Transverse colon (tissue), 4 donors: ENCODE results near the gene PTPRD. TPM values are rescaled to one million over a fixed set of nuclear protein-coding genes. Genes with fewer than 3 reads are reported as not detected.

Source experiments
- DNase-seq: peaks from one replicate; pipeline ENCODE4 v3.0.0-alpha.2; 2019
- H3K27ac ChIP-seq, 4 donors: fragments of 200-600 bp; sonication (generic); 2 replicates each; pipeline ENCODE4 v1.5.1; 2016 to 2018; ENCODE audit warnings: inconsistent platforms in 4 of 4
- H3K27me3 ChIP-seq: fragments of 200-600 bp; sonication (generic); 2 replicates; pipeline ENCODE4 v1.5.1; 2017; ENCODE audit warnings: inconsistent platforms
- H3K36me3 ChIP-seq, 4 donors: fragments of 200-600 bp; sonication (generic); 2 replicates each; pipeline ENCODE4 v1.5.1; 2017 to 2019; ENCODE audit warnings: inconsistent platforms in 4 of 4
- H3K4me1 ChIP-seq, 4 donors: fragments of 200-600 bp; sonication (generic); 2 replicates each; pipeline ENCODE4 v1.5.1; 2017 to 2020; ENCODE audit warnings: inconsistent platforms in 4 of 4
- H3K4me3 ChIP-seq, 4 donors: fragments of 200-600 bp; sonication (generic); 1 replicate in 1 of 4; 2 replicates in 3 of 4; pipeline versions ENCODE4 v1.5.1 to v1.6.1; 2017 to 2019; ENCODE audit warnings: inconsistent platforms in 4 of 4
- H3K9me3 ChIP-seq, 2 donors: fragments of 200-600 bp; sonication (generic); 2 replicates each; pipeline ENCODE4 v1.5.1; 2017 to 2019; ENCODE audit warnings: inconsistent platforms in 2 of 2
- EP300 ChIP-seq: sonication (generic); formaldehyde crosslinking; IDR thresholded peaks from one replicate; pipeline ENCODE4 v1.6.1; 2017; ENCODE audit warnings: antibody characterized with exemption, low read depth
- POLR2A ChIP-seq: fragments of 450-650 bp; IDR thresholded peaks from one replicate; pipeline ENCODE4 v1.6.1; 2016; ENCODE audit warnings: antibody characterized with exemption, mild to moderate bottlenecking, moderate library complexity
- POLR2AphosphoS5 ChIP-seq, 3 donors: sonication (generic); formaldehyde crosslinking; IDR thresholded peaks; one replicate each; pipeline ENCODE4 v1.6.1; 2016; ENCODE audit warnings: antibody characterized with exemption in 3 of 3
- WGBS, 2 donors: methylation state at CpG; one replicate each; pipeline ENCODE4 v1.1.5; 2018; ENCODE audit warnings: low coverage in 1 of 2; 5-methylcytosine and 5-hydroxymethylcytosine counted together
- in situ Hi-C, 4 donors: fragments of 200-750 bp; cut with MboI; loops; one replicate each; pipeline versions ENCODE4 v1.15.0 to v1.15.1; 2017; ENCODE audit warnings: low sequenced_read_pairs in 3 of 4, low pct_ligation_motif_present in 1 of 4, low pct_unique_long_range_greater_than_20kb in 1 of 4
- intact Hi-C: fragments of 100-400 bp; cut with DNase I; formaldehyde crosslinking; loops from one replicate; pipeline ENCODE4 v1.15.1; 2023; ENCODE audit warnings: low total_unique reads
- total RNA-seq, 4 donors: library from RNA; depleted of rRNA; stranded (reverse); fragments of >200 nt; gene quantifications; one replicate each; pipeline ENCODE4 v1.1.0, GENCODE V29; 2016
- TF ChIP-seq, protein P1 (sequence below), 5 experiments: fragments of 200-600 bp in 3 of 5; fragments of 450-650 bp in 2 of 5; sonication (generic) in 3 of 5; IDR thresholded peaks; 1 replicate in 2 of 5; 2 replicates in 3 of 5; pipeline ENCODE4 v1.5.1; 2016 to 2017; ENCODE audit warnings: antibody characterized with exemption in 5 of 5, inconsistent platforms in 3 of 5, mild to moderate bottlenecking in 2 of 5, moderate library complexity in 1 of 5

Gene PTPRD
- total RNA-seq, 4 donors from 2014 or later, result 43.0 to 115 (median 79.1) TPM

- H3K9me3 ChIP-seq, result no peaks in the 10 kb centered on the region
- H3K4me1 ChIP-seq, result no peaks in the 10 kb centered on the region
- WGBS, 2 donors, result 60 to 78% methylated on average over 1 of the region's 1 CpG
- no peak for DNase-seq
- no peaks in the 10 kb centered on the region for H3K36me3 ChIP-seq
- TF ChIP-seq EP300, result no peak
- no peak for TF ChIP-seq POLR2A
- no peak for TF ChIP-seq POLR2AphosphoS5 (IDR thresholded peaks at IDR 0.05)
- TF ChIP-seq, protein P1, sequence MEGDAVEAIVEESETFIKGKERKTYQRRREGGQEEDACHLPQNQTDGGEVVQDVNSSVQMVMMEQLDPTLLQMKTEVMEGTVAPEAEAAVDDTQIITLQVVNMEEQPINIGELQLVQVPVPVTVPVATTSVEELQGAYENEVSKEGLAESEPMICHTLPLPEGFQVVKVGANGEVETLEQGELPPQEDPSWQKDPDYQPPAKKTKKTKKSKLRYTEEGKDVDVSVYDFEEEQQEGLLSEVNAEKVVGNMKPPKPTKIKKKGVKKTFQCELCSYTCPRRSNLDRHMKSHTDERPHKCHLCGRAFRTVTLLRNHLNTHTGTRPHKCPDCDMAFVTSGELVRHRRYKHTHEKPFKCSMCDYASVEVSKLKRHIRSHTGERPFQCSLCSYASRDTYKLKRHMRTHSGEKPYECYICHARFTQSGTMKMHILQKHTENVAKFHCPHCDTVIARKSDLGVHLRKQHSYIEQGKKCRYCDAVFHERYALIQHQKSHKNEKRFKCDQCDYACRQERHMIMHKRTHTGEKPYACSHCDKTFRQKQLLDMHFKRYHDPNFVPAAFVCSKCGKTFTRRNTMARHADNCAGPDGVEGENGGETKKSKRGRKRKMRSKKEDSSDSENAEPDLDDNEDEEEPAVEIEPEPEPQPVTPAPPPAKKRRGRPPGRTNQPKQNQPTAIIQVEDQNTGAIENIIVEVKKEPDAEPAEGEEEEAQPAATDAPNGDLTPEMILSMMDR (IDR thresholded peaks at IDR 0.05), result no peak
- intact Hi-C loops, result no loop called here
- no peaks in the 10 kb centered on the region for H3K27me3 ChIP-seq
- no peak overlapping the region for H3K4me3 ChIP-seq
- in situ Hi-C loops, result no loop called here
- no peak overlapping the region for H3K27ac ChIP-seq
These were observed 361.3 kb downstream of the PTPRD start for GRCh38 chr9:10251490-10251889.

GRCh38 chr9:10250219-10250618 lies 362.6 kb downstream of the PTPRD start:
- 31 to 50% methylated on average over 1 of the region's 1 CpG for WGBS, 2 donors
- TF ChIP-seq EP300 (no peak), POLR2A (no peak), POLR2AphosphoS5 (IDR thresholded peaks at IDR 0.05) (no peak)
- TF ChIP-seq, protein P1 (IDR thresholded peaks at IDR 0.05), result no peak
- H3K36me3 ChIP-seq, result no peaks in the 10 kb centered on the region
- in situ Hi-C loops (no loop called here), intact Hi-C loops (no loop called here)
- no peaks in the 10 kb centered on the region for H3K27me3 ChIP-seq
- no peak for DNase-seq
- no peak overlapping the region for H3K27ac ChIP-seq
- H3K9me3 ChIP-seq, result no peaks in the 10 kb centered on the region
- no peaks in the 10 kb centered on the region for H3K4me1 ChIP-seq
- H3K4me3 ChIP-seq, result no peak overlapping the region

DNA sequence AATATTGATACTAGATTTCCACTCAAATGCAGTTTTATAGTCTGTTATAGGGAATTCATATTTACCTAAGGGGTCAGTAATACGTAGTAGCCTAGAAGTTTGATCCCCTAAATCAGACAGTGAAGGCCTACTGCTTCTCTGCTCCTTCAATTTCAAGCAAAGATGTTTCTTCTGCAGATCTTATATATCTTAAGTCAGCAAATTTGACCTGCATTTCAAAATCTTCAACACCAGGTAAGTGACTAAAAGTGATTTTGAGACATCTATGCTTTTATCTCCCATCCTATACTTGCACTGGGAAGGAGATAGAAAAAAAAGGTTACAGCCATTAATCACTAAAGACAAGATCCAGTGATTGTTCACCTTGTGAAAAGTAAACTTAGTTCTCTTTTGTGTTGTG lies 363.9 kb downstream of the PTPRD start:
- Histone ChIP-seq H3K36me3 (no peaks in the 10 kb centered on the region), H3K27ac (no peak overlapping the region), H3K4me1 (no peaks in the 10 kb centered on the region), H3K27me3 (no peaks in the 10 kb centered on the region), H3K4me3 (no peak overlapping the region), H3K9me3 (no peaks in the 10 kb centered on the region)
- WGBS, 2 donors, result 73 to 87% methylated on average over 1 of the region's 1 CpG
- in situ Hi-C loops, result no loop called here
- intact Hi-C loops, result no loop called here
- TF ChIP-seq POLR2AphosphoS5 (IDR thresholded peaks at IDR 0.05) (no peak), EP300 (no peak), POLR2A (no peak)
- TF ChIP-seq, protein P1 (IDR thresholded peaks at IDR 0.05), result no peak
- no peak for DNase-seq

DNA sequence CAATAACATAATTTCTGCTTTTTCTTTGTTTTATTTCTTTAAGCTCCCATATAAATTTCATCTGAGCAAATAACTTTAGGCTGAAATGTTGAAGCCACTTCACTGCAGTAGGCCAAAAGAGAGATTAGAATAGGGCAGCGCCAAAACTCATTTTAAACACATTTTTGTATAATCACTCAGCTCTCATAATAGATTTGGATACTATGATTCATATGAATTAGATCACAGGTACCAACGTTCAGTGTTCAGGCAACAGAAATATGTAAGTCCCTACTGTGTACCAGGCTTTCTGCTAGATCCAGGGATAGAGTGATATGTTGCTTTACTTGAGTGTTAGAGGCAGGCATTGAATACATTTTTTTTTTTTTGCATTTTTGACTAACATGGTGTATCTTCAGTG lies 370.5 kb downstream of the PTPRD start:
- intact Hi-C loops (no loop called here), in situ Hi-C loops (no loop called here)
- H3K36me3 ChIP-seq, result no peaks in the 10 kb centered on the region
- H3K9me3 ChIP-seq, result no peaks in the 10 kb centered on the region
- no peak overlapping the region for H3K27ac ChIP-seq
- no peak overlapping the region for H3K4me3 ChIP-seq
- WGBS, 2 donors, result 46 to 51% methylated on average over 2 of the region's 2 CpGs
- TF ChIP-seq, protein P1 (IDR thresholded peaks at IDR 0.05), result no peak
- no peak for DNase-seq
- H3K27me3 ChIP-seq, result no peaks in the 10 kb centered on the region
- H3K4me1 ChIP-seq, result no peaks in the 10 kb centered on the region
